ENCODE results near the gene VAV1. TPM values are rescaled to one million over a fixed set of nuclear protein-coding genes. Genes with fewer than 3 reads are reported as not detected.

Gene VAV1
- total RNA-seq, 6 experiments from 2014 or later: not detected

GRCh38 chr19:6812612-6813011 is 40.1 kb downstream of the VAV1 start:
- peaks cover 6% of the 10 kb centered on the region; the same call in 1 of the 2 replicates for H3K4me1 Mint-ChIP-seq (ENCODE audit: low read depth)
- TF ChIP-seq CTCF (IDR thresholded peaks at IDR 0.05): no peak
- no peaks in the 10 kb centered on the region for H3K36me3 Mint-ChIP-seq (ENCODE audit: low read depth)
- DNase-seq: no peak
- no peak overlapping the region for H3K4me3 Mint-ChIP-seq
- H3K27ac Mint-ChIP-seq: no peak overlapping the region
- H3K9me3 Mint-ChIP-seq: peaks cover 4% of the 10 kb centered on the region; the same call in 1 of the 2 replicates
- H3K27me3 Mint-ChIP-seq (ENCODE audit: insufficient read depth): peaks cover 11% of the 10 kb centered on the region; the same call in 1 of the 2 replicates

DNA sequence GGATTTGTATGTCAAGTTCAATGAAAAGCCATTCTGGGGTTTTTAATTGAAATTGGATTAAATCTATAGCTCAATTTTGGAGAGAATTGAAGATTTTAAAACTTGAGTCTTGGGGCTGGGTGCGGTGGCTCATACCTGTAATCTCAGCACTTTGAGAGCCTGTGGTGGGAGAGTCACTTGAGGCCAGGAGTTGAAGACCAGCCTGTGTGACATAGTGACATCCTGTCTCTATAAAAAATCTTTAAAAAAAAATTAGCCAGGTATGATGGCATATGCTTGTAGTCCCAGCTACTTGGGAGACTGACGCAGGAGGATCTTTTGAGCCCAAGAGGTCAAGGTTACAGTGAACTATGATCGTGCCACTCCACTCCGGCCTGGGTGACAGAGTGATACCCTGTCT is 41.2 kb downstream of the VAV1 start:
- DNase-seq: no peak
- H3K36me3 Mint-ChIP-seq (ENCODE audit: low read depth): no peaks in the 10 kb centered on the region
- peaks cover 6% of the 10 kb centered on the region; the same call in 1 of the 2 replicates for H3K4me1 Mint-ChIP-seq (ENCODE audit: low read depth)
- TF ChIP-seq CTCF (IDR thresholded peaks at IDR 0.05): no peak
- H3K27ac Mint-ChIP-seq: no peak overlapping the region
- no peak overlapping the region for H3K4me3 Mint-ChIP-seq
- peaks cover 4% of the 10 kb centered on the region; the same call in 1 of the 2 replicates for H3K9me3 Mint-ChIP-seq
- H3K27me3 Mint-ChIP-seq (ENCODE audit: insufficient read depth): peaks cover 12% of the 10 kb centered on the region; the same call in 1 of the 2 replicates

DNA sequence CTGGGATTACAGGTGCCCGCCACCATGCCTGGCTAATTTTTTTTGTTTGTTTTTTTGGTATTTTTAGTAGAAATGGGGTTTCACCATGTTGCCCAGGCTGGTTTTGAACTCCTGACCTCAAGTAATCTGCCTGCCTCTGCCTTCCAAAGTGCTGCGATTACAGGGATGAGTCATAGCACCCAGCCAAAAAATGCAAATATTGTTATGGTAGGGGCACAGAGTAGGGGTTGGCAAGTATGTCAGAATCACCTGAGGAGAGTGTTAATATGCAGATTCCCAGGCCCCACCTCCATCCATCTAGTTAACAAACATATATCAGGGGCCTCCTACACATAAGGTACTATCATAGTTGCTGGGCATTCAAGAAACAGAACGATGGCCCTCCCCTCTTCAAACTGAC is 44.7 kb downstream of the VAV1 start:
- Mint-ChIP-seq H3K4me3 (no peak overlapping the region), H3K4me1 (ENCODE audit: low read depth) (no peaks in the 10 kb centered on the region), H3K36me3 (ENCODE audit: low read depth) (peaks cover 5% of the 10 kb centered on the region), H3K9me3 (peaks cover 22% of the 10 kb centered on the region), H3K27ac (no peak overlapping the region), H3K27me3 (ENCODE audit: insufficient read depth) (peaks cover 5% of the 10 kb centered on the region; the same call in 1 of the 2 replicates)
- TF ChIP-seq CTCF (IDR thresholded peaks at IDR 0.05): no peak
- DNase-seq: no peak

- TF ChIP-seq CTCF (IDR thresholded peaks at IDR 0.05): no peak
- no peak overlapping the region for H3K4me3 Mint-ChIP-seq
- H3K36me3 Mint-ChIP-seq (ENCODE audit: low read depth): peaks cover 5% of the 10 kb centered on the region
- H3K27me3 Mint-ChIP-seq (ENCODE audit: insufficient read depth): peaks cover 5% of the 10 kb centered on the region; the same call in 1 of the 2 replicates
- H3K27ac Mint-ChIP-seq: no peak overlapping the region
- no peaks in the 10 kb centered on the region for H3K4me1 Mint-ChIP-seq (ENCODE audit: low read depth)
- peaks cover 22% of the 10 kb centered on the region for H3K9me3 Mint-ChIP-seq
- no peak for DNase-seq
Measured at GRCh38 chr19:6818246-6818645, 45.7 kb downstream of the VAV1 start.

GRCh38 chr19:6819323-6819722 is 46.8 kb downstream of the VAV1 start:
- TF ChIP-seq CTCF (IDR thresholded peaks at IDR 0.05): no peak
- no peak overlapping the region for H3K27ac Mint-ChIP-seq
- H3K4me3 Mint-ChIP-seq: no peak overlapping the region
- H3K27me3 Mint-ChIP-seq (ENCODE audit: insufficient read depth): peaks cover 5% of the 10 kb centered on the region; the same call in 1 of the 2 replicates
- no peaks in the 10 kb centered on the region for H3K4me1 Mint-ChIP-seq (ENCODE audit: low read depth)
- no peak for DNase-seq
- H3K9me3 Mint-ChIP-seq: peaks cover 22% of the 10 kb centered on the region
- peaks cover 5% of the 10 kb centered on the region for H3K36me3 Mint-ChIP-seq (ENCODE audit: low read depth)

DNA sequence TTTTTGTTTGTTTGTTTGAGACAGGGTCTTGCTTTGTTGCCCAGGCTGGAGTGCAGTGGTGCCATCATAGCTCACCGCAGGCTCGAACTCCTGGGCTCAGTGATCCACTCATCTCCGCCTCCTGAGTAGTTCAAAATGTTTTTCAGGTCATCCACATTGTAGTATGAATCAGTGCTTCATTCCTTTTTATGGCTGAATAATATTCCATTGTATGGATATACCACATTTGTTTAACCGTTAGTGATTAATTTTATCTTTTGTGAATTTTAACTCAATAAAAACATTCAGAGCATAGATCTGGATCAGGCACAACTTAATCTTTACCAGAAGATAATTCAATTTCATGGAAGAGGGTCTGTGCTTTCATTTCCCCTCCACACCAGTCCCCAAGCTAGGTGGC is 47.7 kb downstream of the VAV1 start:
- no peak for DNase-seq
- no peaks in the 10 kb centered on the region for H3K4me1 Mint-ChIP-seq (ENCODE audit: low read depth)
- no peak for TF ChIP-seq CTCF (IDR thresholded peaks at IDR 0.05)
- H3K36me3 Mint-ChIP-seq (ENCODE audit: low read depth): peaks cover 5% of the 10 kb centered on the region
- H3K27ac Mint-ChIP-seq: no peak overlapping the region
- H3K4me3 Mint-ChIP-seq: no peak overlapping the region
- H3K27me3 Mint-ChIP-seq (ENCODE audit: insufficient read depth): peaks cover 8% of the 10 kb centered on the region; the same call in 1 of the 2 replicates
- H3K9me3 Mint-ChIP-seq: peaks cover 22% of the 10 kb centered on the region

All from HFFc6 (cell line).